GM21447 (cell line): Measurements from ENCODE around the gene FMO3.

ENCODE experiments used
- ATAC-seq: cut with Tn5 transposase; IDR thresholded peaks from one replicate; pipeline ENCODE4 v1.9.1; 2021; ENCODE audit not compliant: unreplicated experiment

The FMO3 gene

DNA sequence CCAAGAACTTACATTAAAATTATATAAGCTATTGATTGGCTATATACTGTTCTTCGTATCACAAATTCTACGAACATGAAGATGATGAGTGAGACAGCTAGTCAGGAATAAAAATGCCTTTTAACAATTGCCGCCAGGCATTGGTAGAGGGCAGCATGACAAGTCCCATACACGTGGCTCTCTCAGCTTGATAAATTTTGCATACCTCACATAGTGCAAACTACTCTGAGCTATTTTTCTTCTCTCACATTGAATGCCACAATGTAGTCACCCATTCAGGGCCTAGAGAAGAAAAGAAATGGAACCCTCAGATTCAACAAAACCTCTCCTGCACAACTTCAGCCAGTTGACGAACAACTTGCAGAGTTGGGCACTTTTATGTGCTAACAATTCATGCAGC lies 67.4 kb downstream of the FMO3 start:
- ATAC-seq: no peak

- no peak for ATAC-seq
Observed at GRCh38 chr1:171158551-171158950, 67.8 kb downstream of the FMO3 start.

- no peak for ATAC-seq
Observed at GRCh38 chr1:171159148-171159547, 68.4 kb downstream of the FMO3 start.

GRCh38 chr1:171160211-171160610 lies 69.5 kb downstream of the FMO3 start:
- no peak for ATAC-seq

GRCh38 chr1:171160639-171161354 lies 70.1 kb downstream of the FMO3 start:
- no peak for ATAC-seq

DNA sequence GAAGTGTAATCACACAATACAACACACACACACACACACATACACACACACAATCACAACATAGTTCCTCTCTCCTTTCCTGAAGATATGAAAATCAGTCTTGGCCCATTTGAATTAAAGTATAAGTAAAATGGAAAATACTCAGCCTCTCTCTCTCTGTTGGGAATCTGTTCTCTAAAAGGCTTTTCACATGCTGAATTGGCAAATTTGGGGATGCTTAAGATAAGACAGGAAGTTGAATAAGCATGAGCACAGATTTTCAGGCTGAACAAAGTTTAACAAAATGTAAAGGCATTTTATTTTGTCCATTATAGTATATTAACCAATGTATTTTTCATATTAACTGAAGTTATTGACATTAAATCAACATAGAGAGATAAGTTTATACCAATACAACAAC lies 70.7 kb downstream of the FMO3 start:
- no peak for ATAC-seq

- no peak for ATAC-seq
Observed at GRCh38 chr1:171166361-171166760, 75.7 kb downstream of the FMO3 start.
